ENCODE results near the gene GABRA4.

Gene GABRA4

DNA sequence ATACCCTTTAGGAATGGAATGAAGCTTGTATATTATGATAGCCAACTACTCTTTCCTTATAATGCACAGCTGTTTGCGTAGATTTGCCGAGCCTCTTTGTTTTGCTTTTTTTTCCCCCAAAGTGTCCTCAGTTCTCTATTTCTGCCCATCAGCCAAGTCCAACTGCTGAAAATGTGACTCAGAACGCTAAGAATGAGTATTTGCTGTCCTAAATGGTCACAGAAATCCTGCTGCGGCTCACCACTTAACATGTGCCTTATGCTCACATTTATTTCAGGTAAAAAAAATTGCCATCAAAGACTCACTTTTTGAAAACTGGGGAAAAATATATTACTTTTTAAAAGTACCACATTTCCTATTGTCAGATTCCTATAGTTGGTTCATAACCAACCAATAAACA is 36.9 kb downstream of the GABRA4 start:
- FAIRE-seq = no peak
- no peak for DNase-seq (ENCODE audit: insufficient read length, low spot score)
- TF ChIP-seq SPI1 (IDR thresholded peaks at IDR 0.05; ENCODE audit: low read depth, low read length) (no peak), TAF1 (IDR thresholded peaks at IDR 0.05; ENCODE audit: low read depth, low read length) (no peak)

DNA sequence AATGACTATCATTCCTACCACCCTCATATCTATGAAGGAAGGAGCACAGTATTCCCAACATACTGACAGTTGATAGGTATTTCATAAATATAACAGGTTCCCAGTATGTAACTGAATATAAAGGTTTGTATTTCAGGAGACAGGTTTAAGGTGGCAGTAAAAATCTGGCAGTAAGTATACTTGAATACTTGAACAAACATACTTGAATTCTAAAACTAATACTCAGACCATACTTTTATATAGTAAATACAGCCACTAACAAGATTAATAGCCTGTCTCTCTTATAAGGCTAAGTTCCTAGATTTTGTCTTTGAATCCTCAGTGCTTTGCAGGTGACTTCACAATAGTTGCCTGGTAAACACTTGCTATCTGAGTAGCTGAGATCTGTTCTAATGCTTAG is 37.8 kb downstream of the GABRA4 start:
- no peak for DNase-seq (ENCODE audit: insufficient read length, low spot score)
- TF ChIP-seq TAF1 (IDR thresholded peaks at IDR 0.05; ENCODE audit: low read depth, low read length) (no peak), POLR2A (IDR thresholded peaks at IDR 0.05; ENCODE audit: low read depth, low read length) (no peak), SPI1 (IDR thresholded peaks at IDR 0.05; ENCODE audit: low read depth, low read length) (no peak), POU2F2 (IDR thresholded peaks at IDR 0.05; ENCODE audit: low read depth, low read length) (no peak), POLR2AphosphoS5 (IDR thresholded peaks at IDR 0.05; ENCODE audit: low read depth, low read length) (no peak), PAX5 (IDR thresholded peaks at IDR 0.05; ENCODE audit: insufficient read depth, low read length, severe bottlenecking) (no peak)
- no peak for FAIRE-seq

DNA sequence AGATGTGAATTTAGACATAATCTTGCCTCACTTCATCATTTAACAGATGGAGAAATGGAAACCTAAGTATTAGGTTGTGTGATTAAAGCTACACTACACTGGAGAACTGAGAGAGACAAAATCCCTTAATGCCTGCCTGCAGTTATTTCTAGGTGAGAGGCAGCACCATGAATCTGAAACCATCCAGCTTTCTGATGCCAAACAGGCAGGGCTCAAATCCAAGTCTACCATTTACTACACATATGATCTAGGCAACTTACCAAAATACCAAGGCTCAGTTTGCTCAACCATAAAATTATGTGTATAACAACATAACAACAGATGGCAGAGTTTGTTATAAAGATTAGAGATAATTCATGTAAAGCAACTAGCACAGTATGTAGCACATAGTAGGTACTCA is 38.7 kb downstream of the GABRA4 start:
- FAIRE-seq = no peak
- no peak for DNase-seq (ENCODE audit: insufficient read length, low spot score)
- no peak for TF ChIP-seq POU2F2 (IDR thresholded peaks at IDR 0.05; ENCODE audit: low read depth, low read length)
- TF ChIP-seq POLR2AphosphoS5 (IDR thresholded peaks at IDR 0.05; ENCODE audit: low read depth, low read length) = no peak
- no peak for TF ChIP-seq POLR2A (IDR thresholded peaks at IDR 0.05; ENCODE audit: low read depth, low read length)
- no peak for TF ChIP-seq SPI1 (IDR thresholded peaks at IDR 0.05; ENCODE audit: low read depth, low read length)
- no peak for TF ChIP-seq PAX5 (IDR thresholded peaks at IDR 0.05; ENCODE audit: insufficient read depth, low read length, severe bottlenecking)
- no peak for TF ChIP-seq TAF1 (IDR thresholded peaks at IDR 0.05; ENCODE audit: low read depth, low read length)

DNA sequence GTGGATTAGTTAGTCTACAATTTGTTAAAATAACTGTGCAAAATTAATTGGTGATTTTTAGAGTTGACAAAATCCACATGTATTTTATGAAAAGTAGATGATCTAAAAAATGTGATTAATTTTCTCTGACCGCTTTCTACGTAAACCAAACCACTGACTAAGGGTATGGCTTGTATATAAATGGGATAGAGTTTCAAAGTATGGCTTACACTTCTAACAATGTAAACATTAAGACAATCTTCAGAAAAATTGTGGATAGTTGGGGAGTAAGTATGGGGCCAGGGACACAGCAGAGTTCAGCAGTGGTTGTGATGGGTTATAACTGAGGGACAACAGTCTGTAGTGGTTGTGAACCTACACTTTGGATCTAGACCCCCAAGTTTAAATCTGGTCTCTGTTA is 39.8 kb downstream of the GABRA4 start:
- FAIRE-seq = no peak
- TF ChIP-seq TAF1 (IDR thresholded peaks at IDR 0.05; ENCODE audit: low read depth, low read length) = no peak
- no peak for TF ChIP-seq PAX5 (IDR thresholded peaks at IDR 0.05; ENCODE audit: insufficient read depth, low read length, severe bottlenecking)
- TF ChIP-seq POLR2AphosphoS5 (IDR thresholded peaks at IDR 0.05; ENCODE audit: low read depth, low read length) = no peak
- no peak for TF ChIP-seq SPI1 (IDR thresholded peaks at IDR 0.05; ENCODE audit: low read depth, low read length)
- TF ChIP-seq POLR2A (IDR thresholded peaks at IDR 0.05; ENCODE audit: low read depth, low read length) = no peak
- TF ChIP-seq POU2F2 (IDR thresholded peaks at IDR 0.05; ENCODE audit: low read depth, low read length) = no peak
- no peak for DNase-seq (ENCODE audit: insufficient read length, low spot score)

DNA sequence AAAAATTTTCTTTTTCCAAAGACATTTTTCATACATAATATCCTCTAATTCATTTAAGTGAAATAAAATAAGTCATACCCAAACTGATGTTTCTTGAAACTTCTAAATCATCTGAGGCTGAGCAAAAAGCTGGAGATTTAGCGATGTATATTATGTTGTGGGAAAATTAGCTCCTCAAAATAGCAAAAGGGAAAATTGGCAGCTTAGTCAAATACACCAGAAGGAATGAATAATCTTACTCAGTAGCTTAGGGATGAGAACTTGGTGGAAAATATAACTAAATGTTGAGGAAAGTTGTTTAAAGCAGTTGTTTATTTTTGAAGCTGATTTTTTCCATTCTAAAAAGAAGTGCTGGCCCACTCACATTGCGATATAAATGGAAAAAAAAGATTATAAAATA is 40.9 kb downstream of the GABRA4 start:
- no peak for DNase-seq (ENCODE audit: insufficient read length, low spot score)
- no peak for FAIRE-seq
- TF ChIP-seq POLR2AphosphoS5 (IDR thresholded peaks at IDR 0.05; ENCODE audit: low read depth, low read length) (no peak), POLR2A (IDR thresholded peaks at IDR 0.05; ENCODE audit: low read depth, low read length) (no peak), TAF1 (IDR thresholded peaks at IDR 0.05; ENCODE audit: low read depth, low read length) (no peak), PAX5 (IDR thresholded peaks at IDR 0.05; ENCODE audit: insufficient read depth, low read length, severe bottlenecking) (no peak), POU2F2 (IDR thresholded peaks at IDR 0.05; ENCODE audit: low read depth, low read length) (no peak)

DNA sequence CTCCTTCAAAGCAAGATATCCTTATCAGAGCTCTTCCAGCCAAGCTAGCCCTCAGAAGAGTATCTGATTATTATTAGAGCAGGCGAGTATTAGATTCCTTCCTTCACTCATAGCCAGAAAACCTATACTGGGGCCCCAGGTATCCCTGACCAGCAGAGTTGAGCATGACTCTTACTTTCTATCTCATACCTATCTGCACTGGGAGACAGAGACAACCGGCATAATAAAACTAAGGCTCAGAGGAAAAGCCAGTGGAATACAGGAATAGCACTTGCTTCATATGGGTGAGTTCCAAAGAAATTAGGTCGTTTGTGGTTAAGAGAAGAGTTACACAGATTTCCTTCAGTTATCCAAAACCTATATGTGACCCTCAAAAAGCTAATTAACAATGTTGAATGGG is 42.6 kb downstream of the GABRA4 start:
- DNase-seq (ENCODE audit: insufficient read length, low spot score) (no peak), FAIRE-seq (no peak)
- no peak for TF ChIP-seq POLR2AphosphoS5 (IDR thresholded peaks at IDR 0.05; ENCODE audit: low read depth, low read length)
- no peak for TF ChIP-seq POLR2A (IDR thresholded peaks at IDR 0.05; ENCODE audit: low read depth, low read length)
- TF ChIP-seq SPI1 (IDR thresholded peaks at IDR 0.05; ENCODE audit: low read depth, low read length) = no peak
- TF ChIP-seq TAF1 (IDR thresholded peaks at IDR 0.05; ENCODE audit: low read depth, low read length) = no peak
- TF ChIP-seq POU2F2 (IDR thresholded peaks at IDR 0.05; ENCODE audit: low read depth, low read length) = no peak
- no peak for TF ChIP-seq PAX5 (IDR thresholded peaks at IDR 0.05; ENCODE audit: insufficient read depth, low read length, severe bottlenecking)

DNA sequence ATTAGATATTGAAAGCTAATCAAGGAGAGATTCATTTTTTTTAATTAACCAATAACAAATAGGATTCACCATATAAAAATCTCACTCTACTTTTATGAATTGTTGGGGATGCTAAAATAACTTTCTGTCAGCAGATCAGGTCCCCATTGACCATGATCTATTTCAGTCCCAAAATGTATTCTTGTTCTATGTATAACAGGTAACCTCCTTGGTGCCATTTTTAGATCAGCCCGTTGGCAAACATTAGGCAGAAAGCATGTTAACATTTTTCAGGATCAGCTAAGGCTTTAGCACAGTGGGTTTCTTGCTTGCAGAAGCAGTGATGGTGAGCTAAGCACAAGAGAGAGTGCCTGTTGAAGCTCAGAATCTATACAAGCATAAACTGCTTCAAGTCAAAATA is 43.6 kb downstream of the GABRA4 start:
- FAIRE-seq = no peak
- TF ChIP-seq POLR2A (IDR thresholded peaks at IDR 0.05; ENCODE audit: low read depth, low read length) (no peak), SPI1 (IDR thresholded peaks at IDR 0.05; ENCODE audit: low read depth, low read length) (no peak), POLR2AphosphoS5 (IDR thresholded peaks at IDR 0.05; ENCODE audit: low read depth, low read length) (no peak), TAF1 (IDR thresholded peaks at IDR 0.05; ENCODE audit: low read depth, low read length) (no peak), POU2F2 (IDR thresholded peaks at IDR 0.05; ENCODE audit: low read depth, low read length) (no peak)

DNA sequence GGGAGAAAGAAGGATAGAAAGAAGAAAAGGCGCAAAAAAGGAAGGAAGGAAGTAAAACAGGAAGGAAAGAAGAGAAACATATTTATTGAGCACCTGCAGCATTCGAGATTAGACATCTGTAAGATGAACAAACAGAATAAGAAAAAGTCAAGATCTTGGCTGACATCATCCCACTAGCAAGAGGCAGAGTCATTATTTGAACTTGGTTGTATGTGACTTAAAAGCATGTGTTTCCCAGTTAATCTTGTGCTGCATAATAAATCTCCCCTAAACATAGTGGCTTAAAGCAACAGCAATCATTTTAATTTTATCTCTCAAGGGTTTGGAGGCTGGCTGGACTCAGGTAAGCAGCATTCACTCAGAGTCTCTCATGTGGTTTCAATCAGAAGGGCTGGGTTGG is 45.8 kb downstream of the GABRA4 start:
- no peak for TF ChIP-seq SPI1 (IDR thresholded peaks at IDR 0.05; ENCODE audit: low read depth, low read length)
- no peak for DNase-seq (ENCODE audit: insufficient read length, low spot score)
- FAIRE-seq = no peak

More for the DNA sequence above, 43.6 kb downstream of the GABRA4 start:
- no peak for DNase-seq (ENCODE audit: insufficient read length, low spot score)

DNA sequence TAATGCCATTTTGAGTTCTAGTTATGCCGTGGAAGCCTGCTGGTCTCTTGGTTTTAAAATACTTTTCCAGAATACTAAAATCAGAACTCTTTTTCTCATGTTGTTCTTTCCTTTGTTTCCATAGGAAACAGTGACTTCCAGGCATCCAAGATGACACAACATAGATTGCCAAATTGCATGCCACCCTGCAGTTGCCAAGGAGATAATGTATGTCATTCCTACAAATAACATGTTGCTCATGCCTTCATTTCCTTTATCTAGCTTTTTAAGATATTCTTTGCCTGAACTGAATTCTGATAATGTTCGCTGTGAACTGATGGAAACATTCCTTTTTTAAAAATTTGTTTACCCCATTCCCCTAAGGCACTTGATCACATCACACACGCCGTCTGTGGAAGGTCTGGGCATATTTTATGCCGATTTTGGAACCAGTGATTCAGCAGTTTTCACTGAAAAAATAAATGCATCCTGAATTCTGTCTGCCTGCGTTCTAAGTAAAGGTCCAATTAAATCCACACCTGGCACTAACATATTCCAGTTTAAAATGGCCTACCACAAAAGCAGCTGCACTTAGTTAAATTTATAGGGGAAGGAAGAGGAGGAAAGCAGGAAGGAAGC is 46.4 kb downstream of the GABRA4 start:
- DNase-seq (ENCODE audit: insufficient read length, low spot score) (no peak), FAIRE-seq (no peak)
- no peak for TF ChIP-seq POU2F2 (IDR thresholded peaks at IDR 0.05; ENCODE audit: low read depth, low read length)
- no peak for TF ChIP-seq PAX5 (IDR thresholded peaks at IDR 0.05; ENCODE audit: insufficient read depth, low read length, severe bottlenecking)
- no peak for TF ChIP-seq POLR2AphosphoS5 (IDR thresholded peaks at IDR 0.05; ENCODE audit: low read depth, low read length)
- no peak for TF ChIP-seq SPI1 (IDR thresholded peaks at IDR 0.05; ENCODE audit: low read depth, low read length)
- no peak for TF ChIP-seq POLR2A (IDR thresholded peaks at IDR 0.05; ENCODE audit: low read depth, low read length)

DNA sequence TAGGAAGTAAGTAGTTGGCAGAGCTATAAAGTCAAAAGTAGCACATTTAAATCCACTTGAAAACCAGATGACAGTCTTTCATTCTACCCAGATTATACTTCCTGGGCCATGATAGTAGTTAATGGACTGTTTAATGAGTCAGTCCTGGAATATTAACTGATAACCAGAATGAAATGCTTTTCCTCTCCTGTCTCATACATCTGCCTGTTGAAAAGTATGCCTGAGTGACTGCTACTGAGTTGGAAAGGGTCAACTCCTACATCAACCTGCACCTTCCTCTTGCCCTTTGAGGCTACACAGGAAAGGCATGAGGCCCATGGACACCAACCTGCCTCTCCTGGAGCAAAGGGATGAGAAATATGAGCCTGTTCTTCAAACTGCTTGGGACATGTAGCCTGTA is 48.3 kb downstream of the GABRA4 start:
- FAIRE-seq = no peak
- DNase-seq (ENCODE audit: insufficient read length, low spot score) = no peak
- TF ChIP-seq POU2F2 (IDR thresholded peaks at IDR 0.05; ENCODE audit: low read depth, low read length) = no peak
- no peak for TF ChIP-seq PAX5 (IDR thresholded peaks at IDR 0.05; ENCODE audit: insufficient read depth, low read length, severe bottlenecking)
- TF ChIP-seq TAF1 (IDR thresholded peaks at IDR 0.05; ENCODE audit: low read depth, low read length) = no peak
- no peak for TF ChIP-seq POLR2AphosphoS5 (IDR thresholded peaks at IDR 0.05; ENCODE audit: low read depth, low read length)
- TF ChIP-seq POLR2A (IDR thresholded peaks at IDR 0.05; ENCODE audit: low read depth, low read length) = no peak
- TF ChIP-seq SPI1 (IDR thresholded peaks at IDR 0.05; ENCODE audit: low read depth, low read length) = no peak

Measured in GM12891 (cell line).